Hypothalamus (tissue), 51 donors: ENCODE data around the gene PRLR.

Experiments
- DNase-seq, 51 donors: peaks; one replicate each; lab custom pipeline; 2025; lab: John Stamatoyannopoulos, UW

Gene PRLR

GRCh38 chr5:35012796-35013195 lies 217.5 kb downstream of the PRLR start:
- DNase-seq = no peak

DNA sequence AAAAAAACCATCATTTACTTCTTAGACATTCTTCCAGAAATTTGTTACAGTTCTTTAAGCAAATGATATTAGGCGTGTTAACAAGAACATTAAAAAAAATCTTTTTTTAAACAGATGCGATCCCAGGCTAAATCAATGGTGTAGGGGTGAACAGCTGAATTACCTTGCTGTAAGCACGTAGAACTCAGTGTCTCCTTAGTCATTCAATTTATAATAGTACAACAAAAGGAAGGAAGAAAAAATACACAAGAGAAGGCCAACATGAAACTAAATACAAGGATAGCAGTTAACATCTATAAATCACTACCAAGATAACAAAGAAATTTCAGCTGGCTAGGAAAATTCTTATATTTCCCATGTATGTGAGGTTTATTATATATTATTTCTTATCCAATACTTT lies 217.9 kb downstream of the PRLR start:
- no peak for DNase-seq

DNA sequence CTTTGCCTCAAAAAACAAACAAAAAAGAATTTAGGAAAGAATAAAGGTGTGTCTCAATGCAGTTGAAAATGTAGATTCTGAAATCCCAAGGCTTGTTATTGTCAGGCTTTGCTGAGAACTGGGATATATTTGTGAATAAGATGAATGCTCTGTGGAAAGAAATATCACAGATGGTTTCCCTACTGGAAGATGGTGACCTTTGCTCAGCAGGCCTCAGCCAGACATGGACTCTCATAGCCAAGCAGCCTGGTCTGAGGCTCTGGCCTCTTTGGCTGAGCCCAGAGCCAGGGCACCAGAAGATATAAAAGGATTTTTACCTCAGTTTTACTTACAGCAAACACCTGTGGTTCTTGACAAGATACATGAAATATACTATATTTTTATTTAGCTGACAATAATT lies 219.6 kb downstream of the PRLR start:
- no peak for DNase-seq

DNA sequence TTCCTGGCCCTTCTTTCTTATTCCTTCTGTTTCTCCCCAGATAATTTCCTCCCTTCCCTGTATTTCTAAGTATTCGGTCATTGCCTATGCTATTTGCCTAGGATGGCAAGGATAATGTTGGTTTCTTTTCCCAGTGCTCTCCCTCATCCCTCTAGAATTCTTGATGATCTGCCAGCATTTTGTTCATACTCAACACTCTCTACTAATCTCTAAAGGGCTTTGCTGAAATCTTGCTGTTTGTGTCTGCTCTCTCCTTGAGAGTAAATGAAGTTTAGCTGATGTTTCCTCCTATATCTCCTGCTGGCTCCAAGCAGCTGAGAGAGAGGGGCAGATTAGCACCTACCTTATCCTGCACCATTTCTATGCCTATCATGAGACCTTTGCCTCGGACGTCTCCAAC lies 220.6 kb downstream of the PRLR start:
- no peak for DNase-seq

DNA sequence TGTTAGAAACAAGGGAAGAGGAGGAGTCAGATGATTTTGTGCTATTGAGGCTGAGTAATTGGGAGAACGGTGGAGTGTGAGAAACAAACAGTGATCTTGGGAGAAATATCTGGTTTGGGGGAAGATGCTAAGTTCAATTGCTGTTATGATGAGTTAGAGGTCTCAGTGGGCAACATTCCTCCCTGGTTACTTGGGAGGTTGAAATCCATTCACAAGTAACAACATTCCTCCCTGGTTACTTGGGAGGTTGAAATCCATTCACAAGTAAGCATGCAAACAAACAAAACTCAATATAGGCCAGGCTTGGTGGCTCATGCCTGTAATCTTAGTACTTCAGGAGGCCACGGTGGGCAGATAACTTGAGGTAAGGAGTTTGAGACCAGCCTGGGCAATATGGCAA lies 221.3 kb downstream of the PRLR start:
- no peak for DNase-seq

DNA sequence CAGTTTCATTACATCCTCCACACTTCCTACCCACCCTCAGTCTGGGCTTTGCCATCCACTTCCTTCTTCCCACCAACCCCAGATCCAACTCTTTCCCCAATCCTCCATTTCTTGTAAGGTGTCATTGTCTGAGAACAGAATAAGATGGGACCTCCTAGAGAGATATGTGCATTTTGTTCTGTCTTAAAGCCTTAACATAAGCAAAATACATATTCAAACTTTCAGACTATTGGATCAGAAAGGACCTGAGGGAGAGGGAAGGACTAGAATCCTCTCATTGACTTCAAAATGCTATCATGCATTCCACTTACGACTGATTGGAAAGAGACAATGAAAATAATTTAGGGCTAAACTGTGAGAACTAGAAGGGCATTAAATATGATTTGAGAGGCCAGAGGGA lies 225.5 kb downstream of the PRLR start:
- DNase-seq = no peak

GRCh38 chr5:35004200-35004599 lies 226.1 kb downstream of the PRLR start:
- no peak for DNase-seq

GRCh38 chr5:35003018-35003957 lies 227.0 kb downstream of the PRLR start:
- DNase-seq = peak in 35 of 51 donors; percentile 1 to 60 (median 13)

DNA sequence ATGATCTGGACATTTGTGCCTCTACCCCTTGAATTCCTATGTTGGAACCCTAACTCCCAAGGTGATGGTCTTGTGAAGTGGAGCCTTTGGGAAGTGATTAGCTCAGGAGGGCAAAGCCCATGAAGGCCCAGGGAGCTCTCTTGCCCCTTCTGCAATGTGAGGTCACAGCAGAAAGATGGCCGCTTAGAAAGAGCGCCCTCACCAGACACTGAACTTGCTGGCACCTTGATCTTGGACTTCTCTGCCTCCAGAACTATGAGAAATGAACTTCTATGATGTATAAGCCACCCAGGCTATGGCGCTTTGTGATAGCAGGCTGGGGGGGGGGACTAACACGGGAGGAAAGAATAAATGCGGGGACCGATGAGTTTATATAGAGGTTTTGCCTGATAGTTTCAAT lies 227.8 kb downstream of the PRLR start:
- DNase-seq = no peak

DNA sequence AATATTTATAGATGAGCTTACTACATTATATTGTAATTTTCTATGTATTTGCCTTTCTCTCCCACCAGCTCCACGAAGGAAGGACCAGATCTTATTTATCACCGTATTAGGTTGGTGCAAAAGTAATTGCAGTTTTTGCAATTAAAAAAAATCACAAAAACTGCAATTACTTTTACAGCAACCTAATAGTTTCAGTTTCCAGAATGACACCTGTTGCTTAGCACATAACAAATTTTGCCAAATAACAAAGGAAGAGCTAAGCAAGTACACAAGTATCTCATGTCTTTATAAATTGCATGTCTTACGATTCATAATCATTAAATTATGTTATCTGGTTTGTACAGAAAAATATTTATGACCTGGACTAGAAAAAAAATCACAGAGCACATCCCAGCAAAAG lies 228.4 kb downstream of the PRLR start:
- no peak for DNase-seq
